ENCODE measurements around the gene MRPS2.

The MRPS2 gene

GRCh38 chr9:135514342-135515082 is 14.0 kb downstream of the MRPS2 start:
- H3K9me3 ChIP-seq (ENCODE audit: low read depth, low read length): no peaks in the 10 kb centered on the region
- no peaks in the 10 kb centered on the region for H3K36me3 ChIP-seq (ENCODE audit: insufficient read depth, low read length)
- no peak overlapping the region for H3K9ac ChIP-seq (ENCODE audit: insufficient read length)
- no peak for DNase-seq (ENCODE audit: low read depth, low spot score)
- H3K4me3 ChIP-seq: no peak overlapping the region
- TF ChIP-seq POLR2AphosphoS5 (IDR thresholded peaks at IDR 0.05; ENCODE audit: borderline replicate concordance, low read depth, low read length): no peak
- TF ChIP-seq EZH2 (IDR thresholded peaks at IDR 0.05): no peak
- H3K27ac ChIP-seq: no peak overlapping the region

GRCh38 chr9:135515083-135515951 is 14.8 kb downstream of the MRPS2 start:
- TF ChIP-seq POLR2AphosphoS5 (IDR thresholded peaks at IDR 0.05; ENCODE audit: borderline replicate concordance, low read depth, low read length) (no peak), FOXP2 (optimal IDR thresholded peaks at IDR 0.05; ENCODE audit: control extremely low read depth, extremely low read length, insufficient read depth) (no peak), EZH2 (IDR thresholded peaks at IDR 0.05) (no peak)
- no peak overlapping the region for H3K27ac ChIP-seq
- no peak overlapping the region for H3K9ac ChIP-seq (ENCODE audit: insufficient read length)
- no peak for DNase-seq (ENCODE audit: low read depth, low spot score)
- H3K4me3 ChIP-seq: no peak overlapping the region
- H3K9me3 ChIP-seq (ENCODE audit: low read depth, low read length): no peaks in the 10 kb centered on the region
- H3K36me3 ChIP-seq (ENCODE audit: insufficient read depth, low read length): no peaks in the 10 kb centered on the region

- no peak for DNase-seq (ENCODE audit: low read depth, low spot score)
- Histone ChIP-seq H3K36me3 (ENCODE audit: insufficient read depth, low read length) (no peaks in the 10 kb centered on the region), H3K27ac (no peak overlapping the region), H3K9me3 (ENCODE audit: low read depth, low read length) (no peaks in the 10 kb centered on the region), H3K9ac (ENCODE audit: insufficient read length) (no peak overlapping the region), H3K4me3 (no peak overlapping the region)
- TF ChIP-seq EZH2 (IDR thresholded peaks at IDR 0.05): no peak
- TF ChIP-seq FOXP2 (optimal IDR thresholded peaks at IDR 0.05; ENCODE audit: control extremely low read depth, extremely low read length, insufficient read depth): no peak
- TF ChIP-seq POLR2AphosphoS5 (IDR thresholded peaks at IDR 0.05; ENCODE audit: borderline replicate concordance, low read depth, low read length): no peak
Measured at GRCh38 chr9:135516132-135516860, 15.8 kb downstream of the MRPS2 start.

GRCh38 chr9:135517407-135517822 is 16.9 kb downstream of the MRPS2 start:
- no peak overlapping the region for H3K9ac ChIP-seq (ENCODE audit: insufficient read length)
- H3K9me3 ChIP-seq (ENCODE audit: low read depth, low read length): no peaks in the 10 kb centered on the region
- DNase-seq (ENCODE audit: low read depth, low spot score): no peak
- H3K4me3 ChIP-seq: no peak overlapping the region
- H3K27ac ChIP-seq: no peak overlapping the region
- no peak for TF ChIP-seq POLR2AphosphoS5 (IDR thresholded peaks at IDR 0.05; ENCODE audit: borderline replicate concordance, low read depth, low read length)
- TF ChIP-seq FOXP2 (optimal IDR thresholded peaks at IDR 0.05; ENCODE audit: control extremely low read depth, extremely low read length, insufficient read depth): no peak
- TF ChIP-seq EZH2 (IDR thresholded peaks at IDR 0.05): no peak
- no peaks in the 10 kb centered on the region for H3K36me3 ChIP-seq (ENCODE audit: insufficient read depth, low read length)

- no peaks in the 10 kb centered on the region for H3K36me3 ChIP-seq (ENCODE audit: insufficient read depth, low read length)
- H3K9ac ChIP-seq (ENCODE audit: insufficient read length): no peak overlapping the region
- TF ChIP-seq POLR2AphosphoS5 (IDR thresholded peaks at IDR 0.05; ENCODE audit: borderline replicate concordance, low read depth, low read length): no peak
- no peak for TF ChIP-seq FOXP2 (optimal IDR thresholded peaks at IDR 0.05; ENCODE audit: control extremely low read depth, extremely low read length, insufficient read depth)
- no peak for TF ChIP-seq EZH2 (IDR thresholded peaks at IDR 0.05)
- DNase-seq (ENCODE audit: low read depth, low spot score): no peak
- H3K27ac ChIP-seq: no peak overlapping the region
- no peaks in the 10 kb centered on the region for H3K9me3 ChIP-seq (ENCODE audit: low read depth, low read length)
- H3K4me3 ChIP-seq: no peak overlapping the region
Measured at GRCh38 chr9:135519179-135519971, 18.9 kb downstream of the MRPS2 start.

GRCh38 chr9:135520916-135521607 is 20.6 kb downstream of the MRPS2 start, which contains the start of gene LCN1:
Gene LCN1 (plus strand): TSS chr9:135521440. CDS start chr9:135521498, 58 bp downstream.
- H3K9ac ChIP-seq (ENCODE audit: insufficient read length): no peak within 1 kb of the TSS
- TF ChIP-seq FOXP2 (optimal IDR thresholded peaks at IDR 0.05; ENCODE audit: control extremely low read depth, extremely low read length, insufficient read depth): no peak
- no peak for TF ChIP-seq EZH2 (IDR thresholded peaks at IDR 0.05)
- no peak for TF ChIP-seq POLR2AphosphoS5 (IDR thresholded peaks at IDR 0.05; ENCODE audit: borderline replicate concordance, low read depth, low read length)
- H3K36me3 ChIP-seq (ENCODE audit: insufficient read depth, low read length): no peaks in the 10 kb centered on the region
- no peak within 1 kb of the TSS for H3K27ac ChIP-seq
- no peak for DNase-seq (ENCODE audit: low read depth, low spot score)
- H3K4me3 ChIP-seq: no peak within 1 kb of the TSS
- no peaks in the 10 kb centered on the region for H3K9me3 ChIP-seq (ENCODE audit: low read depth, low read length)

GRCh38 chr9:135521608-135522095 is 21.2 kb downstream of the MRPS2 start:
- no peak overlapping the region for H3K4me3 ChIP-seq
- no peak for TF ChIP-seq EZH2 (IDR thresholded peaks at IDR 0.05)
- no peak for TF ChIP-seq FOXP2 (optimal IDR thresholded peaks at IDR 0.05; ENCODE audit: control extremely low read depth, extremely low read length, insufficient read depth)
- TF ChIP-seq POLR2AphosphoS5 (IDR thresholded peaks at IDR 0.05; ENCODE audit: borderline replicate concordance, low read depth, low read length): no peak
- no peaks in the 10 kb centered on the region for H3K9me3 ChIP-seq (ENCODE audit: low read depth, low read length)
- no peak overlapping the region for H3K27ac ChIP-seq
- H3K9ac ChIP-seq (ENCODE audit: insufficient read length): no peak overlapping the region
- H3K36me3 ChIP-seq (ENCODE audit: insufficient read depth, low read length): no peaks in the 10 kb centered on the region
- no peak for DNase-seq (ENCODE audit: low read depth, low spot score)
